ENCODE measurements around the gene F2.

The F2 gene

GRCh38 chr11:46776878-46777277 lies 57.9 kb downstream of the F2 start:
- no peak for DNase-seq (ENCODE audit: low spot score)
- in situ Hi-C loops (cut with MboI; ENCODE audit: low pct_unique_long_range_greater_than_20kb, low sequenced_read_pairs, unreplicated experiment) = no loop called here
- TF ChIP-seq, protein P1, sequence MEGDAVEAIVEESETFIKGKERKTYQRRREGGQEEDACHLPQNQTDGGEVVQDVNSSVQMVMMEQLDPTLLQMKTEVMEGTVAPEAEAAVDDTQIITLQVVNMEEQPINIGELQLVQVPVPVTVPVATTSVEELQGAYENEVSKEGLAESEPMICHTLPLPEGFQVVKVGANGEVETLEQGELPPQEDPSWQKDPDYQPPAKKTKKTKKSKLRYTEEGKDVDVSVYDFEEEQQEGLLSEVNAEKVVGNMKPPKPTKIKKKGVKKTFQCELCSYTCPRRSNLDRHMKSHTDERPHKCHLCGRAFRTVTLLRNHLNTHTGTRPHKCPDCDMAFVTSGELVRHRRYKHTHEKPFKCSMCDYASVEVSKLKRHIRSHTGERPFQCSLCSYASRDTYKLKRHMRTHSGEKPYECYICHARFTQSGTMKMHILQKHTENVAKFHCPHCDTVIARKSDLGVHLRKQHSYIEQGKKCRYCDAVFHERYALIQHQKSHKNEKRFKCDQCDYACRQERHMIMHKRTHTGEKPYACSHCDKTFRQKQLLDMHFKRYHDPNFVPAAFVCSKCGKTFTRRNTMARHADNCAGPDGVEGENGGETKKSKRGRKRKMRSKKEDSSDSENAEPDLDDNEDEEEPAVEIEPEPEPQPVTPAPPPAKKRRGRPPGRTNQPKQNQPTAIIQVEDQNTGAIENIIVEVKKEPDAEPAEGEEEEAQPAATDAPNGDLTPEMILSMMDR (IDR thresholded peaks at IDR 0.05; ENCODE audit: extremely low read depth, insufficient read depth, missing control alignments) = no peak

DNA sequence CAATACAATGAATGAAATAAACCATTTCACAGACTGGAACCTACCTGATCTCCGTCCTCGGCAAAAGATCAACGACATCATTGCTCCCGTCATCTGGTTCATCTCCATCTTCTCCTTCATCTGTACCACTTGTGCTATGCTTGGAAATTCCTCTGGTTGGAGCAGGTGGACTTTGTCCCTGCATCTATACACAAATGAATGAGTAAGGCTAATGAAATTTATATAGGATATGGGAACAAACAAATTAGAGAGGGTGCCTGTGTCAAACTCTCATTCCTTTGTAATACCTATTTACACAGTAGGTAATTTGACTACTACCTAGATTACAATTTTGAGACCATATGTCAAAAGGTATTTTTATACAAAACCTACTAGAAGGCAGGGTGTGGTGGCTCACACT lies 59.4 kb downstream of the F2 start:
- TF ChIP-seq, protein P1 (IDR thresholded peaks at IDR 0.05; ENCODE audit: extremely low read depth, insufficient read depth, missing control alignments) = no peak
- in situ Hi-C loops (cut with MboI; ENCODE audit: low pct_unique_long_range_greater_than_20kb, low sequenced_read_pairs, unreplicated experiment) = no loop called here
- no peak for DNase-seq (ENCODE audit: low spot score)
